ENCODE measurements around the gene ERBB4. TPM values are rescaled to one million over a fixed set of nuclear protein-coding genes. Genes with fewer than 3 reads are reported as not detected.
A peak's percentile ranks its signal among the peaks of the same experiment; 100 is the strongest.

The ERBB4 gene
- total RNA-seq, 1 donor from 2014 or later = 17.8 TPM

DNA sequence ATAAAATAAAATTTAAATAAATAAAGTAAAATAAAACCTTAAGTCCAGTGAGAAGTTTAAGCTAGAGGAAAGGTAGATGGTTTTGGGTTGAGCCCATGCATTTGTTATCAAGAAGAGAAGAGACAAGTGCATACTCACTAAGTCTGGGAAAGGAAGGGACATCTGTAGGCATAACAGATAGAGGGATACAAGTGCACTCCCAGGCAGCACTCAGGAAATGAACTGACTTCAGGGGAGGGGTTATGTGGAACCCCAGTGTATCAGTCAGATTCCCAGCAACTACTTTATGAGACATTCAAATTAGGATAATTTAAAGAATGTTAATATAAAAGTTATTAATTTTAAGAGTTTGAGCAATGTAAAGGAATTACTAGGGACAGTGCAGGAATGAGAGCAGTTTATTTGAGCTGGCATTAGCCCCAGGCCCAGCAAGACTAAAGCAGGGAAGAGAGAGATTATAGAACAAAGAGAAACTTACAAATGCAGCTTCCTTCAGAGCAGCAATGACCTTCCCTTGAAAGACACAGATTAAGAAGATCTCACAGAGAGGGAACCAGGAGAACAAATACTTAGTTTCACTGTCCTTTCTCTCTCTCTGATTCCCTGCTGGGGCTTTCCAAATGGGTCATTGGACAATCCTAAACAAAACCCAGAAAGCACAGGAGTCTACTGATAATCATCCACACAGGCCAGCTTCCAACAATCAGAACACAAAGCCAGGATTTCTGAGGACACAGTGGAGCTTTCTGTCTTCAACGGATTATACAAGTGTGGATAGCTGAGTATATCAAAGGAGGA, 109.7 kb downstream of the ERBB4 start:
- DNase-seq = no peak

DNA sequence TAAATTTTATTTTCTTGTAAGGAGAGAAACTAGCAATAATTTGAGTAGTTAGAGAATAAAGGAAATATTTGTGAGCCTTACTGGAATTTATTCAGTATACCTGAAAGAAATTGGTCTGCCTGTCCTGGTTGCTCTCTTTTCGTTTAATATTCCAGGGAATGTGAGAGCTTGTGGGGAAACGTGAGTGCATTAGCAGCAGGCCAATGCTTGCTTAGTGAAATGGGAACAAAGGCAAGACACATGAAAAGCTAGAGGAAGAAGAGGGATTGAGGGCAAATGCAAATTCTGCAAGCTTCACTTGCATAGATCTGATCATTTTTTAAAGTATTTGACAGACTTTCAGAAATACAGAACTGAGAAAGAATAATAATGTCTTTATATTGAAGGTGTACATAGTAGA, 111.0 kb downstream of the ERBB4 start:
- DNase-seq = no peak

DNA sequence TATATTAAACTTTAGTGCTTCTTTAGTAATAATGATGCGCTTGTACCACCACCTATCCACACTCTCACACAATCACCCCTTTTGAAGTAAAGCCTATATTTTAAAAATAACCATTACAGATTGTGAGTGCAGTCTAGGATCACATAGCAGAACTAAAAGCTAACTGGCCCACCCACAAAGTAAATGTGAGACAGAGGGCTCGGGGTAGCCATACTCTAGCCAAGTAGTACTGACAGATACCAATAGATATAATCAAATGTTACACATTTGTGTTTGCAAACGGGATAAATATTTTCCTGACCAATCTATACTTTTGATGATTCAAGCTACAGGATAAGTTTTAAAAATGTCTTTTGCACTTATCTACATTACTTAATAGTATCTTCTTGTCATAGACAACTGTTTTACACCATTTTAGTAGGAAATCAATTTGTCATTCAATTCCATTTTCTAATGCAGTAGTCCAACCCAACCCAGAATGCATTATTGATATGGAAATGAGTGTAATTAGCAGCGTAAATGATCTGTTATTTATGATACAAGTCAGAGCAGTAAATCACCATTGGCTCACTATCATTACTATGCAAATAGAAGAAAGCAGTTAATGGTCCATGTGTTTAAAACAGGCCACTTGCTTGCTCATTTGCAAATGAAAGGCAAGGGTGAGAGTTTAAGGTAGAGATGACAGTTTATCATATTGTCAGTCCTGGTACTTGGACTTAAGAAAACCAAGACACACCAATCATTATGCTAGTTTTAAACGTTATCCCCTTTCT, 111.8 kb downstream of the ERBB4 start:
- no peak for DNase-seq

DNA sequence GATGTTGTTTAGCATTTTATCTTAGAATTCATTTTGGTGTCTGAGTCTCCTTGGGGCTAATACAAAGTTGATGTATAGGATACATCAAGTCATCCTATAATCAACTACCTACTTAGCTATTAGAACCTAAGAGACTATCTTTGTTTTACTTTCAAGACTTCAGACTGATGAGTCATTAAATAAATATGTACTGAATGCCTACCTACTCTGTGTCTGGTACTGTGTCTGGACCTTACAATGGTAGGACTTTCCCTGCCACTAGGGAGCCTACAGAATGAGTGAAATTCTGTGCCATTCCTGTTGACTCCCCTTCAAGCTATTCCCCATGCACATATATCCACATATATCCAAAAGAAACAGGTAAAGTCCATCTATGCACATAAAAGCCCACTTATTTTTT, 114.5 kb downstream of the ERBB4 start:
- no peak for DNase-seq

DNA sequence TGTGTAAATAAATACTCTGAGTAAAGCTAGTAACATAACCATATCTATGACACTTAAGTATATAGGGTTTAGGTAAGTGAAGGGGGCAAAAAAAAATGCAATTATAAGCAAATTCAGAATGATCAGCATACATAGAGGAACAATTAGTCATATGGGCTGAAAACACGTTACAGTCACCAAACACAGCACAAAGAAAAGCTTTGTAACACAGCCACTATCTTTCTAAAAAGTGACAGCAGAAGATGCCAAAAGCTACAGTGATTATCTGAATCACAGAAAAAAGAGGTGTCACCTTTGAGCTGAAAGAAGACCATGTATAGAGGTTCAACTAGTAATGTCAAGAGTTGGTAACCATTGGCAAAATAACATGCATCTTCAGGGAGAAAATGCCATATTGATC, 115.5 kb downstream of the ERBB4 start:
- DNase-seq = no peak

DNA sequence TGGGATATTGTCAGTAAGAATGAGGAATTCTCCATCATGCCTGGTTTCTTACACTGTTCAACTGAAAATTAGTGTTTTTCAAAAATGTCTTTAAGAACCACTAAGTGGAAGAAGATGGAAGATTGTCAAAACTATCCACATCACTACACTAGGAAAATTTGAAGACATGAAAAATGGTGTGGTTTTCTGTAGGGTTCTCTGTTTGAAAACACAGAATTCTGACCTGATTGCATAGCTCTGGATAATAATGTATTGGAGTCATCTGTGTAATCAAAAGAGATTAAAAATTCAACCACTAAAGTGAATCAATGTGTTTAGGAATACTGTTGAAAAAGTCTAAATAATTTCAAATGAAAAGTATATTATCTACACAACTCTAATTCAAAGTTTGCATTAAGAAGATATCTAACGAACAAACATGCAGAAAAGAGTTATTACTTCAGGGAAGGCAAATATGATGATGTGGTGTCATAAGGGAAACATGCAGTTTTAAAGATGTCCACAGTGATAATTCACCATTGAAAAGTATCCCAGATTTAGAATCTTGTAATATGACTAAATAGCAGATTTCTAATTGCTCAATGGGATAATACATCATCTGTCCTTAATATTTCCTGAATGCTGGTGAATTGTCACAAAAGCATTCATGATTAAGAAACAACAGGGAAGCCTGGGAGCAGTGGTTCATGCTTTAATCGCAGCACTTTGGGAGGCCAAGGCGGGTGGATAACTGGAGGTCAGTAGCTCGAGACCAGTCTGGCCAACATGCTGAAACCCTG, 116.9 kb downstream of the ERBB4 start:
- no peak for DNase-seq

DNA sequence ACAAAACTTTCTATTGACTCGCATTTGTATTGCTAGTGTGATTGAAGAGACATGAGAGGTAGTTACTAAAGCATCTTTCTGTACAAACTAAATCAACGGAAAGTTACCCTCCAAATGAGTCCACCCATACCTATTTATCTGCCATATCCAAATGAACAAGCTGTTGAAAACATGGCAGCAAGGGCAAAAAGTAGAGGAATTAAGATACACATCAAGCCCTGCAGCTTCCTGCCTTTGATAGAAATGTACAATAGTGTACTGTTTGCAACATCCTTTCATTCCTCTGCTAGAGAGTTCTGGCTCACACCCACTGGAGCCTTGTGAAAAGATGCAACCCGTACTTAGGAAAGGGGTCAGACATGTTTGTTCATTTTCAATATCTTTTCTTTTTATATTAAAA, 122.5 kb downstream of the ERBB4 start:
- no peak for DNase-seq

DNA sequence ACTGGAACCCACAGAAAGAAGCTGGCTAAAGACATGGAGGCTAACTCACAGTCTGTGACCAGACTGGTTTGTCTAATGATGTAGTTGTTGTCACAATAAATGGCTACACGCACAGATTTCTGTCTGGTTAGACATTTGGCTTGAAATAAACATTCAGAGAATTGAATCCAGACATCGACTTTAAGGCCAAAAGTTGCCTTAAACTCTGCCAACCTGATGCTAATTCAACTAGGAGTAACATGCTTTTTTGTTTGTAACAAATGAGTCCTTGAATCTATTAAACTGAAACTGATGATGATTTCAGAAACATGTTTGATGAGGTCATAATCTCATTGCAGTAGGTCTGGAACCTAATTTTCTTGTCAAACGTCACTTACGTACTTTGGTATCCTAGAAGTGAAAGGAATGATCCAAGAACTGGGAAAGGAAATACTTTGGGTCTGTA, 123.8 kb downstream of the ERBB4 start:
- peak; percentile 48 for DNase-seq

DNA sequence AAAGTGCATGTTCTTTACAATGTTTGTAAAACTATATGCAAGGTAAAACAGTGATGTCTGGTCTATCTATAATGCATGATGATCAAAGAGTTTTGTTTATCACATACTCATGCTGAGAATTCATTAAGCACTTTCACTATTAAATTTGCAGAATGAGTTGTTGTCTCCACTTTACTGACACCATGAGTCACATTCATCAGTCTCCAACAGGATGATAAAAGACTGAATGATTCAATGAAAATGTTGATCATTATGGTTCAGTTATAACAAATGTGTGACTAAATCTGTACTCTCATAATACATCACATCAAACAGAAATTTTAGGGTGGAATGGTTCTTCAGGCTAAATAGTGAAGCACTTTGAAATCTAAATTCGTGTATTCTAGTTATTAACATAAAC, 129.0 kb downstream of the ERBB4 start:
- DNase-seq = no peak

DNA sequence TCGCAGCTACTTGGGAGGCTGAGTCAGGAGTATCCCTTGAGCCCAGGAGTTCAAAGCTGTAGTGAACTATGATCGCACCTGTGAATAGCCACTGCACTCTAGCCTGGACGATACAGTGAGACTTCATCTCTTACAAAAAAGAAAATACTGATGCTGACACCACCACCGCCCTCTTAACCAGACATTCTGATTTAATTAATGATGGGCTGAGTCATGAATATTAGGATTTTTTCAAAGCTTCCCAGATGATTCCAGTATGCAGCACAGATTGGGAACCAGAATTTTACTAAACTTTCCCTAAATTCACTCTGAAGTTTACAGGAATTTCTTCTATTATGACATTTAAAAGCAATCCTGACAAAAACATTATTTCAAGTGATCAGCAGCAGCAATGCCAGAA, 130.1 kb downstream of the ERBB4 start:
- DNase-seq = no peak

DNA sequence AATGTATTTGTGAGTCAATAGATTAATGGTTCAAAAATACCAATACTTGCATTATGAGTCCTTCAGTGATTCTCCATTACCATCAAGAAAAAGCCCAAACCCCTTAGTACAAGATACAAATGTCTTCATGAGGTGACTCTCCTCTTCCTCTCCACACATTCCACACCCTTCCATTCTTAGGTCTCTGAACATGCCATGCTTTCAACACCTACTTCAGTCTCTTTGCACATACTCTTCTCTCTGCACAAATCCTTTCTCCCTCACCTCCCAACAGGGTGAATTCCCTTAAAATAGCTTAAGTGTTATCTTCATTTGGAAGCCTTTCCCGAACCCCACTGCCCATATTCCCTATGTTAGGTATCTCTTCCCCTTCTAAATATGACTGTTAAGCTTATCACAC, 131.9 kb downstream of the ERBB4 start:
- no peak for DNase-seq

DNA sequence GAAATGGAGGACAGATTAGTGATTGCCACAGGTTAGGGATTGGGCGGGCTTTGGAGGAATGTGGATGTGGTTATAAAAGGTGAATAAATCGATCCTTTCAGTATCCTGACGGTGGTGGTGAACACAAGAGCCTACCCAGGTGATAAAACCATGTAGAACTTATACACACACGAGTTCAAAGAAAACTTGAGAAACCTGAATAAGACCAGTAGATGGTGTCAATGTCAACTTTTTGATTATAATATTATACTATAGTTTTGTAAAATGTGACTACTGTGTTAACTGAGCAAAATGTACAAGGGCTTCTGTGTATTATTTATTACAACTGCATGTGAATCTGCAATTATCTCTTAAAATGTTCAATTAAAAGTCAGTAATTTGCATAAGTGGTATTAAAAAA, 136.3 kb downstream of the ERBB4 start:
- DNase-seq = no peak

DNA sequence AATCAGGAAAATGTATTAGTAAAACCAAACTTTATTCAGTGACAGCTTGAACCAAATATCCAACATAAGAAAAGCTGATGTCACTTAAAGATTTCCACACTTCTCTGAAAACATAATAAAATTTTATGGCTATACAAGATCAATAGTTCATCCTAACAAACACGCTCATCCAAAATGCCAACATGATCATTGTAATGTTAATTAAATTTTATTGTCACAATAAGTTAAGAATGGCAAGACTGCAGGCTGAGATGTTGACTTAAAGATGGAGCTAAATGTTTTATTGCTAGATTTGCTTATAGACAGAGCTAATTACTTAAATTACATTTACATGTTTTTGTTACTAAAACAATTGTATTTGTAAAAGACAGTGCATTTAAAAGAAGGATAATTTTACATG, 140.3 kb downstream of the ERBB4 start:
- DNase-seq = no peak

DNA sequence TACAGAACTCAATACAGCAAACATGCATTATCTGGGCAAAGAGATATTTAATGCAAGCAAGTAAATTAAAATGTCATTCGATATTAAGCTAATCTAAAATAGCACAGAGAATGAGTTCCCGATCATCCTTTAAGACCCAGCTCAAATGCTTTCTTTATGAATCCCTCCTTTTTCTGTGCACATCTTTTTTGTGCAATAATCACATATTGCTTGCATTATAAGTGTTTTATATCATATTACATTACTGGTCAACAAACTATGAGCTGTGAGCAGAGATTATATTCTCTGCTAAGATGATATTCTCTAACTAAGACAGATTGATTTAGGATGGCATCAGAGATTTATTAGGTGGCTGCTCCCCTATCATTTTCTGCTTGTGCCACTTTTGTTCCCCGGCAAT, 146.1 kb downstream of the ERBB4 start:
- DNase-seq = no peak

DNA sequence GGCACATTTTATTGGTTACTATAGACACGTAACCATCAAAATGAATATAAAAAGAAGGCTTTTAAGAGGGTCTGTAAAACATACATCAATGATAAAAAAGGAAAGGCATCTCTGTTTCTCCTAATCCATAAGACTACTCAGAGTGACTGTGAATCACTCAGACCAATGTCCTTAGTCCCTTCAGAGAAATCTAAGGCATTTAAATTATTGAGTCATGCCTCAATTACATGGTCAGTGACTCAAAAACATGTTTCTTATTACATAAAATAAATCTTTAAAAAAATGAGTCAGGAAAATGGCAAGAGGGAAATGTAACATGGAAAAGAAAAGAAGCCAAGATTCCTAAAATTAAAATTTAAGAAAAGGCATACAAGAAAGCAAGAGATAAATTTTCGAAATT, 146.6 kb downstream of the ERBB4 start:
- DNase-seq = no peak

DNA sequence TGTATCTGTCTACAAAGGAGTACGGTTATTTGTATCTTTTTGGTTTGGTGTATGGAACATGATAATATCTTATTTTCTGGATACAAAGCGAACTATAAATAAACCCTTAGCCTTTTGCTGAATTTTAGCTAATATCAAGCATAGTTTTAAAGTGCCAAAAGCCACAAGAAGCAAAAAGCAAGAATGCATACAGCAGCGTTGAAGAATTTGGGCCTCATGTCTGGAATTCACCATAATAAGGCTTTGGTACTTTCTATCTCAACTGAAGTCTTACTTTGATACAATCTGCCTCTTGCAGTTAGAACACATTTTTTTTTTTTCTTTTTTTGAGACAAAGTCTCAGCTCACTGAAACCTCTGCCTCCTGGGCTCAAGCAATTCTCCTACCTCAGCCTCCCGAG, 151.5 kb downstream of the ERBB4 start:
- no peak for DNase-seq

DNA sequence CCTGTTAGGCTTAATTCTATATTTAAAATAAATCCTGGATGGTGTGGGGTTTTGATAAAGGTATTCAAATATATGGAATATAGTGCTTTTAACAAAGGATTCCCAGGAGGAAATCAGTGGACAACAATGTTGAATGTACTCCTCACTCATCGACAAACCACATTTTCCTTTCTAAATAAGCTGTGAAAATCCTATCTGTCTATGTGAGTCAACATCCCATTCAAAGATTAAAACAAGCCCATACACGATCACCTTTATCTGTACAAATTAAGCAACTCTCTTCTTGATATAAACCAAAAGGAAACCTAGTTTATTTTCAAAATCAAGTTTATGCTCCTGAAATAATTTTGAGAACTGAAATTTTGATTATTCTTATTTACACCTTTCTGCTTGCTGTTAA, 153.4 kb downstream of the ERBB4 start:
- DNase-seq = no peak

DNA sequence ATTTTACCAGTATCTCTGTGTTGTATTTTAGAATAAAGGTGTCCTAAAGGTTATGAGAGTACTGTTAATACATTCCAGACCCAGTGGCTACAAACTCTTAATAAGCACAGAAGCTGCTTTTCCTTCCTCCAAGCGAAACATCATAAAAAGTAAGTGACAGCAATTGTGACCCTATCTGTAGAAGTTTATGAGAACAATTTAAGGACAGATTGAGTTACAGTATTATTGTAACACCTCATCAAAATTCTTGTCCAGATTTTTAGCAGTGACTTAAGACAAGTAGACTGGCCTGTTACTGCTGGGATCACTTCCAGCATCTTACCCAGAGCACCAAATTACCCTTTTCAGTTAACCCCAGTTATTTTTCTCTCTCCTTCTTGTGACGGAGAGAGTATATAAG, 154.6 kb downstream of the ERBB4 start:
- DNase-seq = no peak

DNA sequence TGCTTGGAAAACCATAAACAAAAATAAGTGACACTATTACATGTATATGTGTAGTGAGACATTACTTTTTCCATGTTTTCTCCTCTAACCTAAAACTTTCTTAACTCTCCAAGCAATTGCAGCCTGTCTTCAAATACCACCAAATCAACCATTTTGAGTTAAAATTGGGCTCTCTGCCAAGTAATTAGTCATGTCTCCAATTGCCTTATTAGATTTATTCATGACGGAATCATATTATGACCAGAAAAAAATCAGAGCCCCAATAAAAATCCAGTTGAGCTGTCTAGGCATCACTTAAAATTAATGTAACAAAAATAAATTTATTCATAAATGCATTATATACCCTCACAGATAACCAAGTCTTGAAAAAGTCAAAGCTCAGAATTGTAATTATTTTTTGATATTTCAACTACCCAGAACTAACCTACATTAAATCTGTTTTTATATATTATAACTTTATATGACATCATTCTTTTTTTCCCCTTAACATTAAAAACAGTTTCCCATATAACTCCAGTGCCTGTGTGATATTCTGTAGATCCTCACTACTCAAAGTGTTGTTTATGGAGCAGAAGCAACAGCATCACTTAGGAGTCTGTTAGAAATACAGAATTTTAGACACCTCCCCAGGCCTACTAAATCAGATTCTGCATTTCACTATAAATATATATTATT, 157.0 kb downstream of the ERBB4 start:
- DNase-seq = no peak

DNA sequence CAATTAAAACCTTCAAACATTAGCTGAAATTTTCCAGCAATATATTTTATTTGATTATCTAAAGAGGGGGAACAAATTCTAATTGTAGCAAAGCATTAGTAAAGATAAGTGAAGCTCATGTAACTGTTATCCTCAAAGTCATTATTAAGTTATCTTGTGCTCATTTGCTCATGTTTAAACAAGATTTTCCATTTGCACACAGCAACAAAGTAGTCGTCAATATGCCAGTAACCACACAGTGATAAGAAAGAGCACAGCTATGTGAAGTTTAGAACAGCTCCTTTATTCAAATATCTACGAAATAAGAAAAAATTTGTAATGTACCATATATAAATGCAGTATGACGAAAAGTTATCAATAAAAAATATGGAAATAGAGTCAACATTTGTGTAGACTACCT, 159.5 kb downstream of the ERBB4 start:
- no peak for DNase-seq

DNA sequence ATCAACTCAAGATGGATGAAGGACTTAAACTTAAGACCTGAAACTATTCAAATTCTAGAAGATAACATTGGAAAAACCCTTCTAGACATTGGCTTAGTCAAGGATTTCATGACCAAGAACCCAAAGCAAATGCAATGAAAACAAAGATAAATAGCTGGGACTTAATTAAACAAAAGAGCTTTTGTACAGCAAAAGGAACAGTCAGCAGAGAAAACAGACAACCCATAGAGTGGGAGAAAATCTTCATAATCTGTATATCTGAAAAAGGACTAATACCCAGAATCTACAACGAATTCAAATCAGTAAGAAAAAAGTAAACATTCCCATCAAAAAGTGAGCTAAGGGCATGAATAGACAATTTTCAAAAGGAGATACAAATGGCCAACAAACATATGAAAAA, 171.2 kb downstream of the ERBB4 start:
- DNase-seq = no peak

Measured in tongue (tissue), 2 donors.